Measurements from ENCODE around the gene VMAC. TPM values are rescaled to one million over a fixed set of nuclear protein-coding genes. Genes with fewer than 3 reads are reported as not detected.

The VMAC gene
- total and polyA plus RNA-seq, 2 of the 13 experiments (the other 11 are each of a cell fraction or from before 2014, with no cell fraction given): 2.4 TPM

GRCh38 chr19:5894704-5895349, 9.8 kb upstream of the VMAC start (continued):
- no peak for TF ChIP-seq ZNF180 (CRISPR knock-in tag; IDR thresholded peaks at IDR 0.05; ENCODE audit: borderline replicate concordance, low read depth)
- TF ChIP-seq FOXA1 (IDR thresholded peaks at IDR 0.05): no peak
- no peak for TF ChIP-seq FOXA1 (CRISPR knock-in tag; IDR thresholded peaks at IDR 0.05)
- no peak for TF ChIP-seq TCF7 (IDR thresholded peaks at IDR 0.05; ENCODE audit: low read depth)
- no peak for TF ChIP-seq IKZF1 (IDR thresholded peaks at IDR 0.05)
- TF ChIP-seq ZNF451 (CRISPR knock-in tag; IDR thresholded peaks at IDR 0.05): no peak
- peak; percentile 19 for TF ChIP-seq AGO2 (optimal IDR thresholded peaks at IDR 0.05; ENCODE audit: low read depth, low read length)

DNA sequence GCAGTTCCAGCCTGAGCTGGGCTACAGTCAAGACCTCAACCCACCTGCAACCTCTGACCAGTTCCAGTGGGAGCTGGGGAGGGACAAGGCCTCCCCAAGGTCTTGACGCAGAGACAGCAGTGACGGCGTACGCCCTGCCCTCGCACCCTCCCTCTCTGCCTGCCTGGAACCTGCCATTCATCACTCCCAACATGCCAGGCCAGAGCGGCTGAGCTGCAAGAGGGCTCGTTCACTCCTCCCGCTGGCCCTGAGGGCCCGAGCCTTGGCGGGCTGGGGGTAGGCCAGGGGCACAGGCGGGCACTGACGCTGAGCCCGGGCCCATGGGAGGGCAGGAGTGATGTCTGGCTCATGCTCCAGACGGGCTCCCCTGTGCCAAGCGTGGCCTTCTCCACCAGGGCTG, 9.3 kb upstream of the VMAC start:
- Histone ChIP-seq H3K4me1 (ENCODE audit: insufficient read depth, low read length) (peaks cover 35% of the 10 kb centered on the region), H3K9me3 (ENCODE audit: low read length) (no peaks in the 10 kb centered on the region), H3K27me3 (ENCODE audit: control insufficient read depth in 1 of 2, insufficient read depth in 2 of 2, low read length in 2 of 2) (no peaks in the 10 kb centered on the region), H2AFZ (ENCODE audit: low read length) (no peak overlapping the region), H3K4me2 (ENCODE audit: low read depth, low read length) (no peak overlapping the region), H3K4me3 (replicated peaks in 1 of 3; ENCODE audit: insufficient read depth in 1 of 3, low read depth in 2 of 3, low read length in 3 of 3) (no peak overlapping the region), H3K9ac (ENCODE audit: insufficient read depth, low read depth, low read length) (no peak overlapping the region), H3K36me3 (replicated peaks in 1 of 2; ENCODE audit: control insufficient read depth in 1 of 2, insufficient read depth in 2 of 2, low read length in 2 of 2) (peaks cover 7 to 37% of the 10 kb centered on the region in 2 experiments; a peak in 4 of 5 replicates), H3K27ac (ENCODE audit: extremely low read length, insufficient read depth, low read length) (no peak overlapping the region), H3K79me2 (ENCODE audit: insufficient read depth, low read length) (peaks cover 15% of the 10 kb centered on the region), H4K20me1 (ENCODE audit: insufficient read depth, low read length) (0 out of 2 replicates have a peak, but pooled peaks cover 7% of the 10 kb centered on the region)
- intact Hi-C loops (cut with micrococcal nuclease; ENCODE audit: unreplicated experiment) (no loop called here), in situ Hi-C loops (cut with HindIII; ENCODE audit: extremely low pct_ligation_motif_present, low pct_unique_long_range_greater_than_20kb) (no loop called here)
- BruUV-seq (replicated peaks): no TSS peak
- no CpG with 5 or more reads among the region's 15 CpGs for WGBS (ENCODE audit: low lambda C conversion rate)
- CTCF ChIA-PET (ENCODE audit: low intra/inter-chr PET ratio, low total read pairs): no interaction called here
- ATAC-seq (no peak), DNase-seq (ENCODE audit: low spot score) (no peak), FAIRE-seq (no peak)
- peak; percentile 53 for TF ChIP-seq AGO2 (optimal IDR thresholded peaks at IDR 0.05; ENCODE audit: low read depth, low read length)
- no peak for TF ChIP-seq ZBED4 (CRISPR knock-in tag; IDR thresholded peaks at IDR 0.05; ENCODE audit: borderline replicate concordance)
- TF ChIP-seq RBFOX2 (IDR thresholded peaks at IDR 0.05; ENCODE audit: low read depth, low read length): peak; percentile 68; the same call in 1 of the 2 replicates
- POLR2A ChIA-PET: interaction anchor here (0.6 to 1.5 kb wide), 2 partner anchors 8 to 112 kb away, joined by 3 to 7 read pairs; partner anchors contain the start of gene NDUFA11
